IMR-90 (cell line): ENCODE data around the gene SSBP2.

Source experiments
- CTCF ChIP-seq: conservative IDR thresholded peaks from 2 replicates; pipeline ENCODE4 v1.5.1; 2012; ENCODE audit warnings: mild to moderate bottlenecking, low read depth, low read length, improper control_type of control experiment
- MAZ ChIP-seq: IDR thresholded peaks from 2 replicates; pipeline ENCODE4 v1.6.1; 2012; ENCODE audit warnings: low read depth, mild to moderate bottlenecking, low read length, improper control_type of control experiment, moderate library complexity, borderline replicate concordance
- POLR2A ChIP-seq: IDR thresholded peaks from 2 replicates; pipeline ENCODE4 v1.6.1; 2012; ENCODE audit warnings: mild to moderate bottlenecking, low read depth, low read length

DNA sequence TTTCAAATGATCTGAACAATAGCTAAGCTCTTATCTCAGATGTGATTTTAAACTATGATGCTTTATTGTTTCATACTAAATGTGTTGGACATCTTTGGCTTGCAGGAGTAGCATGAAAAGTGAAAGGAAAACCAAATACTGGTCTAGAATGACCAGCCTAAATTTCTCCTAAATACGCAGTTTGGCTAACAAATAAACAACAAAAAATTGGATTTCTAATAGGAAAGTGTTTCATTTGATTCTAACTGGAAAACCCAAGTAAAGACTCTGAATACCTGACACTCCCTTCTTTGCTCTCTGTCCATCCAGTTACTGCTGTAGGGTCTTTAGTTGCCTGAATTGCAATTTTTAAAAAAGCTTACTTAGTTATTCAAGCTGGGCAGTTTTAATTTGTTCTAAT is 245.2 kb downstream of the SSBP2 start:
- TF ChIP-seq POLR2A = no peak
- no peak for TF ChIP-seq CTCF
- TF ChIP-seq MAZ = no peak
